ENCODE results near the gene CROT. TPM values are rescaled to one million over a fixed set of nuclear protein-coding genes. Genes with fewer than 3 reads are reported as not detected.

The CROT gene
- total and polyA plus RNA-seq, 2 donors from 2014 or later = 17.0 to 23.2 TPM

GRCh38 chr7:87416682-87417587, 71.5 kb downstream of the CROT start:
- Histone ChIP-seq H3K36me3 (ENCODE audit: control insufficient read depth in 2 of 3, insufficient read depth in 3 of 3, low read length in 3 of 3) (no peaks in the 10 kb centered on the region), H3K9me3 (ENCODE audit: control insufficient read depth in 2 of 3, insufficient read depth in 1 of 3, low read length in 3 of 3) (no peaks in the 10 kb centered on the region), H3K4me3 (ENCODE audit: low read length in 3 of 3) (no peak overlapping the region), H3K27me3 (ENCODE audit: control insufficient read depth, insufficient read depth, low read length) (no peaks in the 10 kb centered on the region), H3K27ac (ENCODE audit: low read depth in 2 of 2, low read length in 2 of 2) (no peak overlapping the region), H3K4me1 (ENCODE audit: control insufficient read depth in 2 of 3, insufficient read depth in 2 of 3, low read depth in 1 of 3, low read length in 3 of 3) (no peaks in the 10 kb centered on the region), H3K9ac (ENCODE audit: low read length in 3 of 3) (no peak overlapping the region)
- intact Hi-C loops (cut with DNase I) = loop anchor here (5.0 kb wide), 1 partner anchor 105 kb away; no protein-coding TSS in a partner anchor
- FAIRE-seq (peak; percentile 83), DNase-seq (peak in 4 of 5 donors; percentile 43 to 77 (median 70))
- TF ChIP-seq, protein P1, sequence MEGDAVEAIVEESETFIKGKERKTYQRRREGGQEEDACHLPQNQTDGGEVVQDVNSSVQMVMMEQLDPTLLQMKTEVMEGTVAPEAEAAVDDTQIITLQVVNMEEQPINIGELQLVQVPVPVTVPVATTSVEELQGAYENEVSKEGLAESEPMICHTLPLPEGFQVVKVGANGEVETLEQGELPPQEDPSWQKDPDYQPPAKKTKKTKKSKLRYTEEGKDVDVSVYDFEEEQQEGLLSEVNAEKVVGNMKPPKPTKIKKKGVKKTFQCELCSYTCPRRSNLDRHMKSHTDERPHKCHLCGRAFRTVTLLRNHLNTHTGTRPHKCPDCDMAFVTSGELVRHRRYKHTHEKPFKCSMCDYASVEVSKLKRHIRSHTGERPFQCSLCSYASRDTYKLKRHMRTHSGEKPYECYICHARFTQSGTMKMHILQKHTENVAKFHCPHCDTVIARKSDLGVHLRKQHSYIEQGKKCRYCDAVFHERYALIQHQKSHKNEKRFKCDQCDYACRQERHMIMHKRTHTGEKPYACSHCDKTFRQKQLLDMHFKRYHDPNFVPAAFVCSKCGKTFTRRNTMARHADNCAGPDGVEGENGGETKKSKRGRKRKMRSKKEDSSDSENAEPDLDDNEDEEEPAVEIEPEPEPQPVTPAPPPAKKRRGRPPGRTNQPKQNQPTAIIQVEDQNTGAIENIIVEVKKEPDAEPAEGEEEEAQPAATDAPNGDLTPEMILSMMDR (IDR thresholded peaks at IDR 0.05; ENCODE audit: borderline replicate concordance, extremely low read depth, insufficient read depth) = peak; percentile 74

DNA sequence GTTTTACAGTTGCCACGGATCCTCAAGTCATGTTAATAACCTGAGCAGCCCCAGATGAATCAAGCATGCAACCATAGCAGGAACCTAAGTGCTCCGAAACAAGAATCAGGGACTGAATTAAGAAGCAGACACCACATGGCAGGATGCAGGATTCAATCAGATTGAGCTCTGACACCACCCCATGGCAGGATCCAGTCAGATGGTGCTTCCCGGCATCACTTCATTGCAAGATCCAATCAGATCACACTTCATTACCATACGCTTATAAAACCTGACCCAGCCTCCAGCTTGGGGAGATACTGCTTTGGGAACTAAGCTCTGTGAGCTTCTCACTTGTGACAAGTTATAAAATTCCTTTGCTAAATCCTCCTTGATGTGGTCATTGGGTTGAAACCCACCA, 74.7 kb downstream of the CROT start:
- Histone ChIP-seq H3K9me3 (ENCODE audit: control insufficient read depth in 2 of 3, insufficient read depth in 1 of 3, low read length in 3 of 3) (no peaks in the 10 kb centered on the region), H3K4me1 (ENCODE audit: control insufficient read depth in 2 of 3, insufficient read depth in 2 of 3, low read depth in 1 of 3, low read length in 3 of 3) (no peaks in the 10 kb centered on the region), H3K4me3 (ENCODE audit: low read length in 3 of 3) (no peak overlapping the region), H3K36me3 (ENCODE audit: control insufficient read depth in 2 of 3, insufficient read depth in 3 of 3, low read length in 3 of 3) (no peaks in the 10 kb centered on the region), H3K27me3 (ENCODE audit: control insufficient read depth, insufficient read depth, low read length) (no peaks in the 10 kb centered on the region), H3K27ac (ENCODE audit: low read depth in 2 of 2, low read length in 2 of 2) (no peak overlapping the region), H3K9ac (ENCODE audit: low read length in 3 of 3) (no peak overlapping the region)
- FAIRE-seq (no peak), DNase-seq (no peak)
- intact Hi-C loops (cut with DNase I) = no loop called here
- TF ChIP-seq, protein P1 (IDR thresholded peaks at IDR 0.05; ENCODE audit: borderline replicate concordance, extremely low read depth, insufficient read depth) = no peak

DNA sequence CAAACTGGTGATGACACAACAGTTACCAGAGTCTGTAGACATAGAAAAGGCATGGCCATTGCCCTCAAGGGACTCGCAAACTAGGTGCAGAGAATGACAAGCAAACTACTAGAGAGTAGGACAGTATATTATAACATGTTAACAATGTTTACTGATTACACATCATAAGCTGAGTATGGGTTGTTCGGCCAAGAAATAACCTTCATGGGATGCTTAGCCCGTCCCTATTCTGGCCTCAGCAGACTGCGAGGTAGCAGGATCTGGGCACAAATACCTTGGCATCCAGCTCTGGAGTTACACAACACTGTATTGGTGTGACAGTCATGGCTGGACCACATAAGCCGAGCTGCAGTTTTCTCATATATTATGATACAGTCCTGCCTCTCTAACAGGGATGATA, 78.6 kb downstream of the CROT start:
- TF ChIP-seq, protein P1 (IDR thresholded peaks at IDR 0.05; ENCODE audit: borderline replicate concordance, extremely low read depth, insufficient read depth) = no peak
- Histone ChIP-seq H3K9ac (ENCODE audit: low read length in 3 of 3) (no peak overlapping the region), H3K36me3 (ENCODE audit: control insufficient read depth in 2 of 3, insufficient read depth in 3 of 3, low read length in 3 of 3) (no peaks in the 10 kb centered on the region), H3K4me3 (ENCODE audit: low read length in 3 of 3) (no peak overlapping the region), H3K27me3 (ENCODE audit: control insufficient read depth, insufficient read depth, low read length) (no peaks in the 10 kb centered on the region), H3K9me3 (ENCODE audit: control insufficient read depth in 2 of 3, insufficient read depth in 1 of 3, low read length in 3 of 3) (no peaks in the 10 kb centered on the region), H3K4me1 (ENCODE audit: control insufficient read depth in 2 of 3, insufficient read depth in 2 of 3, low read depth in 1 of 3, low read length in 3 of 3) (no peaks in the 10 kb centered on the region), H3K27ac (ENCODE audit: low read depth in 2 of 2, low read length in 2 of 2) (no peak overlapping the region)
- intact Hi-C loops (cut with DNase I) = no loop called here
- no peak for FAIRE-seq
- no peak for DNase-seq

Measured in kidney (tissue), 14 donors.